H1 (cell line): ENCODE data around the gene SNW1. TPM values are rescaled to one million over a fixed set of nuclear protein-coding genes. Genes with fewer than 3 reads are reported as not detected.

Experiments
- ASH2L ChIP-seq: fragments of 200-600, 300-600 bp; sonication (generic); IDR thresholded peaks from one replicate; pipeline ENCODE4 v1.7.1; 2017; ENCODE audit warnings: low read length
- EZH2 ChIP-seq: fragments of 200-600 bp; sonication (generic); IDR thresholded peaks from 2 replicates; pipeline ENCODE4 v1.7.1; 2012; ENCODE audit warnings: low read depth, mild to moderate bottlenecking, moderate library complexity, low read length, inconsistent platforms; ENCODE audit not compliant: severe bottlenecking
- HDAC2 ChIP-seq, 2 experiments: fragments of 300-600 bp in 1 of 2; sonication (generic) in 1 of 2; IDR thresholded peaks; 2 replicates each; pipeline ENCODE4 v1.6.1; 2011 to 2012; ENCODE audit warnings: low read depth in 2 of 2, low read length in 2 of 2, mild to moderate bottlenecking in 2 of 2, moderate library complexity in 2 of 2, borderline replicate concordance in 1 of 2, inconsistent platforms in 1 of 2
- JUND ChIP-seq: IDR thresholded peaks from 2 replicates; pipeline ENCODE4 v1.6.1; 2011; ENCODE audit warnings: mild to moderate bottlenecking, improper control_type of control experiment, low read length
- KDM4A ChIP-seq: IDR thresholded peaks from one replicate; pipeline ENCODE4 v1.7.1; 2012; ENCODE audit warnings: low read depth, mild to moderate bottlenecking, moderate library complexity, low read length, inconsistent platforms; ENCODE audit not compliant: severe bottlenecking
- KDM5A ChIP-seq: fragments of 200-600 bp; IDR thresholded peaks from 2 replicates; pipeline ENCODE4 v1.7.1; 2012; ENCODE audit warnings: mild to moderate bottlenecking, low read length, inconsistent platforms, mixed read lengths
- PHF8 ChIP-seq: fragments of 200-600 bp; sonication (generic); conservative IDR thresholded peaks from 2 replicates; pipeline ENCODE4 v1.7.1; 2012; ENCODE audit warnings: low read depth, mild to moderate bottlenecking, inconsistent platforms, low read length, moderate library complexity
- POLR2A ChIP-seq, 2 experiments: IDR thresholded peaks; 1 replicate in 1 of 2; 2 replicates in 1 of 2; pipeline ENCODE4 v1.6.1; 2011; ENCODE audit warnings: low read depth in 2 of 2, low read length in 2 of 2, mild to moderate bottlenecking in 2 of 2; ENCODE audit errors: control extremely low read depth in 1 of 2
- RBBP5 ChIP-seq: IDR thresholded peaks from 2 replicates; pipeline ENCODE4 v1.7.1; 2012; ENCODE audit warnings: low read depth, mild to moderate bottlenecking, inconsistent platforms, low read length, moderate library complexity, borderline replicate concordance
- RNF2 ChIP-seq: fragments of 200-900, 300-1000 bp; sonication (generic); IDR thresholded peaks from 2 replicates; pipeline ENCODE4 v1.7.1; 2016; ENCODE audit warnings: borderline replicate concordance, low read depth, mild to moderate bottlenecking, antibody characterized with exemption, low read length; ENCODE audit not compliant: poor library complexity, severe bottlenecking; ENCODE audit errors: missing control alignments
- SAP30 ChIP-seq: fragments of 300-600 bp; sonication (generic); IDR thresholded peaks from 2 replicates; pipeline ENCODE4 v1.7.1; 2012; ENCODE audit warnings: low read length, moderate library complexity, mild to moderate bottlenecking, inconsistent platforms; ENCODE audit not compliant: insufficient read depth, insufficient replicate concordance
- SP4 ChIP-seq: IDR thresholded peaks from 2 replicates; pipeline ENCODE4 v1.6.1; 2012; ENCODE audit warnings: low read length, inconsistent platforms
- TAF1 ChIP-seq: IDR thresholded peaks from 2 replicates; pipeline ENCODE4 v1.6.1; 2011; ENCODE audit warnings: mild to moderate bottlenecking, low read depth, low read length
- TBP ChIP-seq: IDR thresholded peaks from 2 replicates; pipeline ENCODE4 v1.6.1; 2011; ENCODE audit warnings: low read depth, low read length, improper control_type of control experiment
- YY1 ChIP-seq: IDR thresholded peaks from 2 replicates; pipeline ENCODE4 v1.6.1; 2011; ENCODE audit warnings: low read depth, mild to moderate bottlenecking, low read length
- polyA plus RNA-seq, 7 experiments: library from polyadenylated mRNA; depleted of rRNA in 3 of 7; stranded (reverse) in 5 of 7; unstranded in 2 of 7; fragments of >200 nt in 5 of 7; fragments of 200-250 nt in 2 of 7; gene quantifications; 1 replicate in 5 of 7; 2 replicates in 1 of 7; 4 replicates in 1 of 7; pipeline versions ENCODE4 v1.2.1 to v1.2.3, GENCODE V29; 2011 to 2013; ENCODE audit warnings: missing spikeins in 2 of 7, mixed read lengths in 2 of 7
- total RNA-seq: library from RNA; stranded (reverse); fragmentation: NEBNext Ultra II Directional; extraction: Animal tissue kit (Norgen Biotek cat#: 25700); gene quantifications from 2 replicates; pipeline ENCODE4 v1.2.1, GENCODE V29; 2021

SNW1 gene
- total and polyA plus RNA-seq, 2 of the 8 experiments (the other 6 are each of a cell fraction or from before 2014, with no cell fraction given) = 13.2 to 79.2 TPM

GRCh38 chr14:77707724-77708408, 53.1 kb downstream of the SNW1 start, which contains the start of the genes ALKBH1 and SLIRP (continued):
- peak; percentile 5; the same call in 1 of the 2 replicates for TF ChIP-seq JUND
- peak; percentile 96 for TF ChIP-seq YY1
- TF ChIP-seq SAP30 = peak; percentile 64
- peak; percentile 93 for TF ChIP-seq ASH2L
- TF ChIP-seq TAF1 = peak; percentile 99
- peak in 1 of 2 experiments; percentile 88; a peak in 1 of 4 replicates for TF ChIP-seq HDAC2 (IDR thresholded peaks at IDR 0.05; ENCODE audit: borderline replicate concordance in 1 of 2, low read depth in 2 of 2, low read length in 2 of 2)
- TF ChIP-seq KDM4A = peak; percentile 57
- TF ChIP-seq RNF2 = no peak
- peak; percentile 96 for TF ChIP-seq PHF8
- TF ChIP-seq EZH2 = no peak
- TF ChIP-seq POLR2A (IDR thresholded peaks at IDR 0.05; ENCODE audit: control extremely low read depth in 1 of 2, low read depth in 2 of 2, low read length in 2 of 2) = peak; percentile 93 to 94
- TF ChIP-seq SP4 = no peak
- TF ChIP-seq KDM5A = peak; percentile 95
- TF ChIP-seq TBP = peak; percentile 94
- TF ChIP-seq RBBP5 = peak; percentile 90
